AG09319 (cell line): ENCODE data around the gene C4BPA.

Experiments
- DNase-seq: peaks from one replicate; pipeline ENCODE4 v3.0.0-alpha.2; 2010; ENCODE audit warnings: low read depth; ENCODE audit errors: extremely low read depth
- TF ChIP-seq, protein P1 (sequence below): IDR thresholded peaks from 2 replicates; pipeline ENCODE4 v1.5.1; 2011; ENCODE audit warnings: low read depth, mild to moderate bottlenecking, inconsistent platforms, low read length, moderate library complexity

C4BPA gene

GRCh38 chr1:207093944-207094343 lies 10.1 kb upstream of the C4BPA start:
- TF ChIP-seq, protein P1, sequence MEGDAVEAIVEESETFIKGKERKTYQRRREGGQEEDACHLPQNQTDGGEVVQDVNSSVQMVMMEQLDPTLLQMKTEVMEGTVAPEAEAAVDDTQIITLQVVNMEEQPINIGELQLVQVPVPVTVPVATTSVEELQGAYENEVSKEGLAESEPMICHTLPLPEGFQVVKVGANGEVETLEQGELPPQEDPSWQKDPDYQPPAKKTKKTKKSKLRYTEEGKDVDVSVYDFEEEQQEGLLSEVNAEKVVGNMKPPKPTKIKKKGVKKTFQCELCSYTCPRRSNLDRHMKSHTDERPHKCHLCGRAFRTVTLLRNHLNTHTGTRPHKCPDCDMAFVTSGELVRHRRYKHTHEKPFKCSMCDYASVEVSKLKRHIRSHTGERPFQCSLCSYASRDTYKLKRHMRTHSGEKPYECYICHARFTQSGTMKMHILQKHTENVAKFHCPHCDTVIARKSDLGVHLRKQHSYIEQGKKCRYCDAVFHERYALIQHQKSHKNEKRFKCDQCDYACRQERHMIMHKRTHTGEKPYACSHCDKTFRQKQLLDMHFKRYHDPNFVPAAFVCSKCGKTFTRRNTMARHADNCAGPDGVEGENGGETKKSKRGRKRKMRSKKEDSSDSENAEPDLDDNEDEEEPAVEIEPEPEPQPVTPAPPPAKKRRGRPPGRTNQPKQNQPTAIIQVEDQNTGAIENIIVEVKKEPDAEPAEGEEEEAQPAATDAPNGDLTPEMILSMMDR: no peak
- no peak for DNase-seq

GRCh38 chr1:207097871-207098324 lies 6.1 kb upstream of the C4BPA start:
- TF ChIP-seq, protein P1: no peak
- DNase-seq: no peak

DNA sequence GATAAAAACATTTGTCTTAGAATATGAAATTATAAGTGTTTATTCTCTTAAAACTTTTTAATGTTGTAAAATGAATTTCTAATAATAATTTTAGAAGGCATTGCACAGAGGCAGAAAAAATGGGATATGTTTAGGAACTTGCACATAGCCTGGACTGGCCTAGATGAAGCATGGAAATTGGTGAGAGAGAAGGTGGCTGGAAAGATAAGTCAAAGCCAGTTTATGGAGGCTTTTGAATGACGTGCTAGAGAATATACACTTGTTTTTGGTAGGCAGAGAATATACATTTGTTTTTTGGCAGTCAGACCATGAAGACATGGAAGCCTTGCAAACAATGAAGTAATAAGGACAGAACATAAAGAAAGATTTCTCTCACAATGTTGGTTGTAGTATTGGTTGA lies 2.3 kb upstream of the C4BPA start:
- TF ChIP-seq, protein P1: no peak
- DNase-seq: no peak

DNA sequence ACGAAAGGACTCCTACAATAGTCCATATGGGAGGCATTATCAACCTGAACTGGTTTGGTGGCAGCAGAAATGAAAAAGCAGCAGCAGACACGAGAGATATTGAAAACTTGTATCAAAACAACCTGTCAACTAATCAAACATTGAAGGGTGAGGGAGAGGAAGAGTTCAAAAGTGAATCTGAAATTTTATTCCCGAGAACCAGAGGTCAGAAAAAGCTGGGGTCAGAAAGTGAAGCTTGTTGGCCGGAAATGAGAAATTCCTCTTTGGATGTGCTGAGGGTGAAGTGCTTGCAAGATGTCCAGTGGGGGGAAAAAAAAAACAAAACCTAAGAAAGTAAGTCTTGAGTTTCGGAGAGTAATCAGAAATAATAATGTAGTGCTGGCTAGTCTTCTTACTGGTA lies 1.9 kb upstream of the C4BPA start:
- TF ChIP-seq, protein P1: no peak
- DNase-seq: no peak

DNA sequence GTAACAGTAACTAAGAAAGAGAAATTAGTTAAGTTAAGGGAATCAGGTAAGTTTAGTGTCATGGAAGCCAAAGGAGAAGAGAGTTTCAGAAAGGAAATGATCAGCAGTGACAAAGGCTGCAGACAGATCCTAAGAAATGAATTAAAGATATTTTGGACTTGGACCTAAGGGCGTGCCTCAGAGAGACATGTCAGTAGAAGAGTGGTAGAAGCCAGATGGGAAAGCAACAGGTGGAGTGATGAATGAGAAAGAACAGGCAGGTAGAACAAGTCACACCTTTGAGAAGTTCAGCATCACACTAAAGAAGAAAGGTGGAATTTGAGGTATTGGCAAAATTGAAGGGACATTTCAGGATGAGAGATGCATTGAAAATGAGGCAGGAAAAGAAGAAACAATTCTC lies 1.4 kb upstream of the C4BPA start:
- no peak for DNase-seq
- TF ChIP-seq, protein P1: no peak

- no peak for DNase-seq
- TF ChIP-seq, protein P1: no peak
These were observed 5.0 kb downstream of the C4BPA start for GRCh38 chr1:207109004-207109403.

- DNase-seq: no peak
- TF ChIP-seq, protein P1: no peak
These were observed 8.7 kb downstream of the C4BPA start for GRCh38 chr1:207112616-207113296.
